CD1c-positive myeloid dendritic cell (primary cell): ENCODE data around the gene C16orf54.
"Not testable (repeated sequence)": the region's sequence is repeated elsewhere in the genome, so short reads cannot be mapped to it uniquely, and the experiment has no call there.

Source experiments
- DNase-seq: peaks from one replicate; pipeline ENCODE4 v3.0.0-alpha.2; 2016; ENCODE audit errors: extremely low spot score

The C16orf54 gene

GRCh38 chr16:29740630-29741015, 5.2 kb downstream of the C16orf54 start:
- not testable (repeated sequence) for DNase-seq

GRCh38 chr16:29739927-29740629, 5.7 kb downstream of the C16orf54 start:
- not testable (repeated sequence) for DNase-seq

GRCh38 chr16:29738514-29738913, 7.3 kb downstream of the C16orf54 start:
- DNase-seq, result peak; percentile 75

GRCh38 chr16:29737713-29738112, 8.1 kb downstream of the C16orf54 start:
- no peak for DNase-seq

GRCh38 chr16:29736764-29737163, 9.0 kb downstream of the C16orf54 start:
- peak; percentile 71 for DNase-seq

GRCh38 chr16:29736112-29736511, 9.7 kb downstream of the C16orf54 start:
- DNase-seq, result no peak

GRCh38 chr16:29734786-29735185, 11.0 kb downstream of the C16orf54 start:
- DNase-seq, result peak; percentile 55

- peak; percentile 19 for DNase-seq
Observed at GRCh38 chr16:29731768-29732601, 13.8 kb downstream of the C16orf54 start.

- DNase-seq, result no peak
Observed at GRCh38 chr16:29730649-29731048, 15.1 kb downstream of the C16orf54 start.

- peak; percentile 32 for DNase-seq
Observed at GRCh38 chr16:29729116-29729521, 16.7 kb downstream of the C16orf54 start.

- DNase-seq, result no peak
Observed at GRCh38 chr16:29727452-29727851, 18.3 kb downstream of the C16orf54 start.

- no peak for DNase-seq
Observed at GRCh38 chr16:29726845-29727377, 18.9 kb downstream of the C16orf54 start.

- peak; percentile 67 for DNase-seq
Observed at GRCh38 chr16:29721167-29721879, 24.5 kb downstream of the C16orf54 start.

GRCh38 chr16:29720703-29721102, 25.1 kb downstream of the C16orf54 start:
- DNase-seq, result no peak

GRCh38 chr16:29719063-29719462, 26.7 kb downstream of the C16orf54 start:
- DNase-seq, result no peak

GRCh38 chr16:29717113-29717512, 28.7 kb downstream of the C16orf54 start:
- no peak for DNase-seq

- DNase-seq, result no peak
Observed at GRCh38 chr16:29714972-29715371, 30.8 kb downstream of the C16orf54 start.

- DNase-seq, result no peak
Observed at GRCh38 chr16:29714396-29714795, 31.4 kb downstream of the C16orf54 start.

GRCh38 chr16:29712809-29713208, 33.0 kb downstream of the C16orf54 start:
- DNase-seq, result no peak

GRCh38 chr16:29710227-29711219, 35.3 kb downstream of the C16orf54 start:
- DNase-seq, result peak; percentile 81

GRCh38 chr16:29709657-29710056, 36.1 kb downstream of the C16orf54 start:
- DNase-seq, result not testable (repeated sequence)
